HG03139 (cell line): ENCODE measurements around the gene GNA12.

Experiments
- ATAC-seq: cut with Tn5 transposase; IDR thresholded peaks from one replicate; pipeline ENCODE4 v1.9.1; 2021; ENCODE audit not compliant: unreplicated experiment

Gene GNA12

GRCh38 chr7:2819161-2819953, 24.8 kb downstream of the GNA12 start:
- ATAC-seq = no peak

- no peak for ATAC-seq
Observed at GRCh38 chr7:2818653-2819052, 25.5 kb downstream of the GNA12 start.

GRCh38 chr7:2818121-2818520, 26.0 kb downstream of the GNA12 start:
- ATAC-seq = no peak

- ATAC-seq = no peak
Observed at GRCh38 chr7:2817456-2817855, 26.7 kb downstream of the GNA12 start.

DNA sequence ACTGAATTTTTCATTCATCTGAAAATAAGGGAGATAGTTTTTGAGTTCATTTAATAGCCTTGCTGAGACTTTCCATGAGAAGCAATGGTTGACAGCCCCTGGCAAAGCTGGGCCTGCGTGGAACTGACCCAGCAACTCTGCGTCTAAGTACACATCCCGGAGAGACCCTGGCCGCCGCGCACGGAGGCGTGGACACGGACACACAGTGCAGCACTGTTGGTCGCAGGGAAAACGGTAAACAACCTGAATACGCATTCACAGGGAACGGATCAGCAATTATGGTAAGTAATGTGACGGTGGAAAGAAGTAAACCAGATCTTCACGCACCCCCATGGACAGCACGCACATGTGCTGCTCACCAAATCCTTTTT, 28.2 kb downstream of the GNA12 start:
- no peak for ATAC-seq

GRCh38 chr7:2814946-2815874, 28.9 kb downstream of the GNA12 start:
- no peak for ATAC-seq

GRCh38 chr7:2814186-2814945, 29.7 kb downstream of the GNA12 start:
- ATAC-seq = no peak

- no peak for ATAC-seq
Observed at GRCh38 chr7:2813350-2814185, 30.5 kb downstream of the GNA12 start.

GRCh38 chr7:2812831-2813230, 31.3 kb downstream of the GNA12 start:
- no peak for ATAC-seq

DNA sequence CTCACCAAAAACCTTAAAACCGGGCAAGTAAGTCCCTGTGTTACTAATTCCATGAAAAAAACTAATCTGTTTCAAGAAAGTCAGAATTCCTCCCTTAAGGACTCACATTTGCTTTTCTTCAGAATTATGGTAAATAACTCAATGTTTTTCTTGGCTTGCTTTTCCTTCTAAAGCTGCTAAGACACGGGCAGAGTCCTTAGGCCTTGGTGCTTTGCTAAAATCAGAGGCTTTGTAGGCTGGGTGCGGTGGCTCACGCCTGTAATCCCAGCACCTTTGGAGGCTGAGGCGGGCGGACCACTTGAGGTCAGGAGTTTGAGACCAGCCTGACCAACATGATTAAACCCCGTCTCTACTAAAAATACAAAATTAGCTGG, 32.0 kb downstream of the GNA12 start:
- ATAC-seq = no peak

DNA sequence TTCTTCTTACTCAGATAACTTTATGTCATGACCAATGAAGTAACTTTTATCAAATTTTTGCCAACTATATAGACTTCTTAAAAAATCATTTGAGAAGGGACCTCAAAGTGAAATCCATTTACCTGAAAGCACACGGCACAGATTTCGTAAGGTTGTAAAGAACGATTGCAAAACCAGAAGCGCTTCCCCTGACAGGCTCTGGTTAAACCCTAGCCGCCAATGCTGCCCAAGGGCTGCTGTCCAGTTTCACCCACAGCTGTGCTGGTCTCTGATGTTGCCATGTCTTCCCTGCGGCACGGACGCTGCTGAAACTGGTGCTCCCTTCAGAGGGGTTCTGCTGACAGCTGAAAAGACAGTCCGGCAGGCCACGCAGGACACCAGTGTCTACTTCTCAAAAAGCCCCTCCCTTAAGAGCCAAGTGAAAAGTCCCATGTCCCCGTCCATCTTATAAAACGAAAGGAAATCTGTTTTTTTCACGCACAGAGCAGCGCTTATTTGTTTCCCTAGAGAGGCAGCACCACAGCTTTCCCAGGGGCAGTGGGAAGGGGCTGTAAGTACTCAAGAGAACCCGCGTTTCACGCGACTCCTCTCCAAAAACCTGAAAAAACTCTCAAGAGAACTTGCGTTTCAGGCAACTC, 32.5 kb downstream of the GNA12 start:
- no peak for ATAC-seq

GRCh38 chr7:2810682-2811415, 33.3 kb downstream of the GNA12 start:
- ATAC-seq = no peak

GRCh38 chr7:2809903-2810625, 34.0 kb downstream of the GNA12 start:
- no peak for ATAC-seq

- no peak for ATAC-seq
Observed at GRCh38 chr7:2808891-2809665, 35.0 kb downstream of the GNA12 start.

- ATAC-seq = peak; percentile 47
Observed at GRCh38 chr7:2807845-2808772, 36.0 kb downstream of the GNA12 start.

DNA sequence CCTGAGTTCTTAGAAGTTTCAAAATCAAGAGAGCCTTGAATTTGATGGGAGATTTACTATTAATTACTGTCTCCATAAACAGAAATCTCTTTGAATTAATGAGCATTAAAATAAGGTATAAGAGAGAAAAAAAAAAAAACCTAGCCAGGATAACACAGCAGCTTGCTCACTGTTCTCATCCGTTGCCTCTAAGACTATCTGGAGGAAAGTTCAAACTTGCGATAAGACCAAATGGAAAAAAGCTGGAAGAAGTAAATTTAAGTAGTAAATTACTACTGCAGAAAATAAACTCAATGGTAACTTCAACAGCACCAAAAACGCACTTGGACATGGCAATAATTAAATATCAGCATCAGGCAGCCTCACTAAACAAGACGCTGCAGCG, 36.7 kb downstream of the GNA12 start:
- ATAC-seq = no peak

DNA sequence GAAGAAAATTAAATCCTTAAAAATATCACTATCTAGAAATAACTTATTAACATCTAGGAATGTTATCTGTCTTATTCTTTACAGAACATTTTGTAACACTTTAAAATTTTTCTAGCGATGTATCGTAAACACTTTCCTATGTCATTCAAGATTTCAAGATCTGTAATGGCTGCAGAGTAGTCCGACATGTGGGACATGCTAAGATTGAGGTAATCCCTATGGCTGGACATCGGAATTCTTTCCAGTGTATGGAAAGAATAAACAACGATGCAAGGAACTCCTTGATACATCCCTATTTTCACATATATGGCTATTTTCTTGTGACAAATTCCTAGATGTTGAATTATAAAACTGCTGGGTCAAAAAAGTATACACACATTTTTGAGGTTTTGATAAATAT, 37.5 kb downstream of the GNA12 start:
- ATAC-seq = no peak
